Astrocyte (in vitro differentiated cells and primary cell): ENCODE data around the gene UTP4.

ENCODE experiments used
- CTCF ChIP-seq: IDR thresholded peaks from 2 replicates; pipeline ENCODE4 v1.5.1; 2011; ENCODE audit warnings: low read depth, mild to moderate bottlenecking, inconsistent platforms, low read length, moderate library complexity; ENCODE audit not compliant: insufficient read depth
- EZH2 ChIP-seq: IDR thresholded peaks from 2 replicates; pipeline ENCODE4 v1.6.1; 2012; ENCODE audit warnings: mild to moderate bottlenecking, low read length, inconsistent platforms; ENCODE audit not compliant: insufficient read depth

- TF ChIP-seq CTCF (no peak), EZH2 (no peak)
Observed at GRCh38 chr16:69179328-69180010, 47.0 kb downstream of the UTP4 start.
